HG03139 (cell line): ENCODE results near the gene AXIN1.

Experiments
- ATAC-seq: cut with Tn5 transposase; IDR thresholded peaks from one replicate; pipeline ENCODE4 v1.9.1; 2021; ENCODE audit not compliant: unreplicated experiment

AXIN1 gene

GRCh38 chr16:285146-286055 lies 67.1 kb downstream of the AXIN1 start:
- no peak for ATAC-seq

- ATAC-seq: no peak
Measured at GRCh38 chr16:284204-285120, 68.1 kb downstream of the AXIN1 start.

- ATAC-seq: no peak
Measured at GRCh38 chr16:283033-283805, 69.3 kb downstream of the AXIN1 start, which contains the start of gene PDIA2. Gene PDIA2 (plus strand): TSS chr16:283164. CDS start chr16:283170, 6 bp downstream.

DNA sequence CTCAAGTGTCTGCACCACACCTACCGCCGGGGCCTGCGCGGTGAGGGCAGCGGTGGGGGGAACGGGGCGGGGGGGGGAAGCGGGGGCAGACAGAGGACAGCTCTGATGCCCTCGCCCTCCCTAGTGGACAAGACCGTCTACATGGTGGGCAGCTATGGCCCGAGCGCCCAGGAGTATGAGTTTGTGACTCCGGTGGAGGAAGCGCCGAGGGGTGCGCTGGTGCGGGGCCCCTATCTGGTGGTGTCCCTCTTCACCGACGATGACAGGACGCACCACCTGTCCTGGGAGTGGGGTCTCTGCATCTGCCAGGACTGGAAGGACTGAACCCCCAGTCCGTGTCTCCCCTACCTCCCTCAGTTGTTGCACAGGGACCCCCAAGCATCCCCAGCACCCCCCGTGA lies 70.0 kb downstream of the AXIN1 start:
- no peak for ATAC-seq

- ATAC-seq: no peak
Measured at GRCh38 chr16:281660-282255, 70.8 kb downstream of the AXIN1 start.

DNA sequence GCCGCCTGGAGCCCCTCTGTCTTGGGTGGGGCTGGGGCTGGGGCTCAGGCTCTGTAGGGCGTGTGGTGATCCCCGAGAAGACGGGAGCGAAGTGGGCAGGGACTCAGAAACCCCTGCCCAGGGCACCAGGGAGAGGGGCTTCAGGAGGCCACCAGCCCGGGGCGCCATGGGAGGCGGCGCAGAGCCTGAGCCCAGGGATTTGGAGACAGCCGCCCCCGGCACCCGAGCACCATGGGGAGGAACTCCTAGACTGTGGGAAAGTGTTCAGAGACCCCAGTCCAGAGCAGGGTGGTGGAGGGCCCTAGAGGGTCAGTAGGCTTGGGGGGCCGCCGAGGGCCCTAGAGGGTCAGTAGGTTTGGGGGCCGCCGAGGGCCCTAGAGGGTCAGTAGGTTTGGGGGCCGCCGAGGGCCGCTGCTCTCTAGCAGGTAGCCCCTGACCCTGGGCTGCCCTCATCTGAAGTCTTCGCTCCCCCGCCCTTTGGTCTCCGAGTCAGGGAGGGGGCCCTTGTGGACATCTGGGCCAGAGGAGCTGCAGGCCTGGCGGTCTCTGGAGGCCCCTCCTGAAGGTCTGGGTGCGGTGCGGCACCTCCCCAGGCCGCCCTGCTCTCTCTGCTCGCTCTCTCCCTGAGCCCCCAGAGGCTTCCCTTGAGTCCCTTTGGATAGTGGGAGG lies 71.4 kb downstream of the AXIN1 start:
- ATAC-seq: no peak

DNA sequence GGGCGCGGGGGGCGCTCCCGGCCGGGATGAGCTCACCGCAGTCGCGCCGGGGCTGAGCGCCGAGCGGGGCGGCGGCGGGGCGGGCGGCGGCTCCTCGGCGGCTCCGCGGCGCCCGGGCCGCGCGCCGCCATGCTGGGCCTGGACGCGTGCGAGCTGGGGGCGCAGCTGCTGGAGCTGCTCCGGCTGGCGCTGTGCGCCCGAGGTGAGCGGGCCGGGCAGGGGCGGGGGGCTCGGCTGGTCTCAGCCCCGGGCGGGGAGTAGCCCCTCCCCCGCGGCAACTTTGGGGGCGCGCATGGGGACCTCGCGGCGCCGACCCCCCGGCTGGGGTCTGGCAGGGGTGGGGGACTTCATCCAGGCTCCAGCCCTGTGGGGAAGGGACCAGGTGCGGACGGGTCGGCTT lies 72.0 kb downstream of the AXIN1 start, which contains the start of gene ARHGDIG:
Gene ARHGDIG (plus strand): TSS at position 40 of the 400 bp plus-strand sequence. CDS start 90 bp downstream, at position 130.
- no peak for ATAC-seq

DNA sequence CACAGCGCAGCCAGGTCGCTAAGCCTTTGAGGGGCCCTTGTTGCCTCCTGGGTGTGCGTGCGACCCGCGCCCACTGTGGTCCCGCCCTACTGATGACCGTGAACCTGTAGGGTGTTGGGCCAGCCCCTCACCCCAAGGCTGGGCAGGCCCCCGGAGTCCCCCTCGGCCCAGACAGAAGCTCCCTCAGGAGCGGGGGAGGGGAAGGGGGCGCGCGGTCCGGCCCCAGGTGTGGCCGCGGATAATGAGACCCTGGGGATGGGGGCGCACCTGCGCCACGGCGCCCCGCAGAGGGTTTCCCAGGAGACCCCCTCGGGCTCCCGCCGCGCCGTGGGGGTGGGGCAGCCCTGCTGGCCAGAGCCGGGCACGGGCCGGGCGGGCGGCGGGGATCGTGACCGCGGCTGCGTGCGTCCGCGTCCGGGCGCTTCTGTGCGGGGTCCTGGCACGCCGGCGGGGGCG lies 72.5 kb downstream of the AXIN1 start:
- no peak for ATAC-seq

- no peak for ATAC-seq
Measured at GRCh38 chr16:279531-279930, 73.0 kb downstream of the AXIN1 start.

GRCh38 chr16:278863-279366 lies 73.6 kb downstream of the AXIN1 start:
- no peak for ATAC-seq

DNA sequence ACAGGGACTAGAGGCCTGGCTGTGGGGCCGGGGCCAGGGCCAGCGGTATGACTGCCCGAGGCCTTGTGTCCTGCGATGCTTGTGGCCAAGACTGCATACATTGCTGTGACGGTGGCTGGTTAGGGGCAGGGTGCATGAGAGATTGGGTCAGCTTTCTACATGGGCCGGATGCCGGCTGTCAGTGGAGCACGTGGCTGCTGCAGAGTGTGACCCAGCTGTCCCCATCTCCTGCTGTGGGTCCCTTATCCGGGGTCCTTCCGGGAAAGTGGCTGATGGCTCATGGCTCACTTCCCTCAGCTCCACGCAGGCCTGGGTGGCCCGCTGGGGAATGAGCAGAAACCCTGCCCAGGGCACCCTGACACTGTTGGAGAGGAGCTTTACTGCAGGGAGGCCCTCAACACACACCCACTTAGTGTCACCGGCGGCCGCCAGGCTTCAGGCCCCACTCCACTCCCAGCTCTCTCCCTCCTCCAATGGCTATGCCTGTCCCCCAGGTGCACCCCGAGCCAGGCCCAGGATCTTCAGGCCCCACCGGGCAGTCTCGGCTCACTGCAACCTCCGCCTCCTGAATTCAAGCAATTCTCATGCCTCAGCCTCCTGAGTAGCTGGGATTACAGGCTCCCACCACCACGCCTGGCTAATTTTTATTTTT lies 76.0 kb downstream of the AXIN1 start:
- ATAC-seq: no peak

DNA sequence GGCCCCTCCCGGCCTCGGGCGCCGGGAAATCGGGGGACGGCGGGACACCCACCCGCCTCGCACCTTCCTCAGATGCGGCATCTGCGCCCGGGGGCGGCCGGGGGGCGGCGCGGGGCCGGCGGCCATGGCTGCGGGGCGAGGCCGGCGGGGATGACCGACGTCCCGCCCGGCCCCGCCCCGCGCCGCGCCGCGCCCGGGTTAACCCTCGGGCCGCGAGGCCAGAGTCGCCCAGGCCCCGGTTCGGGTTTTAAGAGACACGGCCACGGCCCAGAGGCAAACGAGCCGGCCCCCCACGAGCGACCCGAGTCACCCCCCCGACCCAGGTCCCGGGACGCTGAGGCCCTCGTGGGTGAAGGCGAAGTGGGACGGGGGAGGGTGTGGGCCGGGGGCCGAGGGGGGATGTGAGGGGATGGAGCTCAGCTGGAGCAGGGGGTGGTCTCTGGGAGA lies 76.7 kb downstream of the AXIN1 start, which contains the start of gene RGS11:
Gene RGS11 (minus strand): TSS at position 159 of the 447 bp plus-strand sequence. CDS start 33 bp downstream, at position 126.
- no peak for ATAC-seq

DNA sequence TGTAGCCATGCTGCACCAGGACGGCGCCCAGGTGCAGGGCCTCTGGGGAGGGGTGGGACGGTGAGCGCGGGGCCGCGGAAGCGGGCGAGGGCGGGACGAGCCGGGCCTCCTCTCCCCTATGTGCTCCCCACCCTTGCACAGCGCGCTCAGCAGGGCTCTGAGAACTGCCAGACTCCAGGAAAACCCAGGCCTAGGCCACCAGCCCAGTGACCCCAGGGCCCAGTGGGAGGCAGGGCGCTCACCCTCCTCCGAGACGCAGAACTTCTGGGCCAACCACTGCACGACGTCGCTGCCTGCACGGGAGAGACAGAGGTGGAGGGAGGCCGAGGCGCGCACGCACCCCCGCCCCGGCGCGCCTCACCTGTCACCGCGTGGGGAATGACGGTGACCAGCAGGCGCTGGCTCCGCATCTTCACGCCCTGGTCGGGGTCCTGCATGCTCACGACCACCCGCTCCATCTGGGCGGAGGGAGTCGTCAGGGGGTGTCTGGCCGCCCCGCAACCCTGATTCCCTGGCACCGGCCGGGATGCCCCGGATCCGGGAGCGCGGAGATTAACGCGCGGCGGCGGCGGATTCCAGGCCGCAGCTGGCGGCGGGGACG lies 77.4 kb downstream of the AXIN1 start:
- ATAC-seq: no peak

DNA sequence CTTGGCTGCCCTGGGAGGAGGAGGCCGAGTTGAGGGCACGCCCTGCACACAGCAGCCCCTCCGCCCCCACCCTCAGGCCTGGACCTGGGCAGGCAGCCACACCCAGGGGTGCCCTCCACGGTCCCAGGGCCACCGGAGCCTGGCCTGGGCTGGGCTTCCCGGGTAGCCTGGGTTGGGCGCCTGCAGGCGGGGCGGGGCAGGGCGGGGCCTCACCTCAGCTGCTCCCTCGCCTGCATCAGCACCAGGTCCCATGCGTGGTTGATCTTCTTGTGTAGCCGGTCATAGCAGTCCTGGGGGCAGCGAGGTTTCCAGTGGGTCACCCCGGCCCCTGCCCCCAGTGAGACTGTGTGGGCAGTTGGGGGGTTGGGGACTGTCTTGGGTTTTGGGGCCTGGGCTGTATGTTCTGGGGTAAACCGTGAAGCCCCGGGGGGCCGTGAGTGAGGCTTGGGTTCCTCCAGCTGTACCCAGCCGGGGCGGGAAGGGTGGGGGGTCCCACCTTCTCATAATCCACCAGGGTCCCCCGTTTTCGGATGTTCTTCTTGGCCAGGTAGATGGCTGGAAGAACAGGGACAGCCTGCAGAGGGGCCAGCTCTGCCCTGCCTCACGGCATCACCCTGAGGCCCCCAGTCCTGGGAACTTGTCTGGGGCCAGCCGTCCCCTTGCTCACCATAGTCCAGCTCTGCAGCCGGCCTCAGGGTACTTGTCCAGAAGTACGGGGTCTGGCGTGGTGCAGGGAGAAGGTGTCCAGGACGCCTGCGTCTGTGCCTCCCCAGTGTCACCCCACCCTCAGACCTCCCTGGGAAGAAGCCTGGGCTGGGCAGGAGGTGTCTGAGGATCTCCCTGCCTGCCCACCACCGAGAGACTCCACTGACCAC lies 78.7 kb downstream of the AXIN1 start:
- no peak for ATAC-seq

DNA sequence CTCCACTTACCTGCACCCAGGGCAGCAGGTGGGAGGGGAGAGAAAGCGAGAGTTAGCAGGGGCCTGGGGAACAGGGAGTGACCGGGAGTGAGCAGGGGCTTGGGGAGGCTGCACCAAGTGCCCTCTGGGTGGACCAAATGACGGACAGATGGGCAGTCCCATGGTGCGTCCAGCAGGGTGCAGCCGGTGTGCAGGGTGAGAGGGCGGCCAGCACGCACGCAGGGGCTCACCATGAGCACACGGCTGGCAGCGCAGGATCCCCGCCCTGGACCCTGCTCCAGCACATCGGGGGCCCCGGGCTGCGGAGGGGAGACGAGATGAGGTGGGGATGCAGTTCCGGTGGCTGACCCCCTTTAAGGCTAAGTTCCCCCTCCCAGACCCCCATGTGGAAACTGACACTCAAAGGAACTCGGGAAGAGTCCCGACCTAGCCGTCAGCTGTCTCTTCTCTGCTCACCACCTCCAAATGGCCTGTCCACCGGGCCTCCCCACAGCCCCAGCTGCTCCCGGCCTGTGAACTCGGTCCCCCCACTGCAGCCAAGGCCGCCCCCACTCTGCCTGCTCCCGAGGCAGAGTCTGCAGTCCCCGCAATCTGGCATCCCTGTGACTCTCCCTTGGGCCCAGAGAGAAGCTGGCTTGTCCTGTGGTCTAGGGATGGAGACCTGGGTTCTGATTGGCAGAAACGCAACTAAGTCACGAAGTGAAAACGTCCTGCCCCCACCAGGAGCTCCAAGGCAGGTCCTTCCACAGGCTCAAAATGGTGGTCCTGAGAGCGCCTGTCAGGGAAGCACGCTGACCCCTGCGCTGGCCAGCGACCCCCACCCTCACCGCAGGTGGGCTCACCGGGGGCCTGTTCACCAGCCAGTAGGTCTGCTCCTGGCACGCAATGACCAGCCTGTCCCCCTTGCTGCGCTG lies 79.6 kb downstream of the AXIN1 start:
- no peak for ATAC-seq
